ENCODE measurements around the gene LUM.
A peak's percentile ranks its signal among the peaks of the same experiment; 100 is the strongest.

LUM gene

GRCh38 chr12:91058786-91059185 is 52.5 kb downstream of the LUM start:
- no peak for DNase-seq (ENCODE audit: low read depth, low spot score)
- in situ Hi-C loops (cut with HindIII; ENCODE audit: low sequenced_read_pairs) = no loop called here
- TF ChIP-seq, protein P1, sequence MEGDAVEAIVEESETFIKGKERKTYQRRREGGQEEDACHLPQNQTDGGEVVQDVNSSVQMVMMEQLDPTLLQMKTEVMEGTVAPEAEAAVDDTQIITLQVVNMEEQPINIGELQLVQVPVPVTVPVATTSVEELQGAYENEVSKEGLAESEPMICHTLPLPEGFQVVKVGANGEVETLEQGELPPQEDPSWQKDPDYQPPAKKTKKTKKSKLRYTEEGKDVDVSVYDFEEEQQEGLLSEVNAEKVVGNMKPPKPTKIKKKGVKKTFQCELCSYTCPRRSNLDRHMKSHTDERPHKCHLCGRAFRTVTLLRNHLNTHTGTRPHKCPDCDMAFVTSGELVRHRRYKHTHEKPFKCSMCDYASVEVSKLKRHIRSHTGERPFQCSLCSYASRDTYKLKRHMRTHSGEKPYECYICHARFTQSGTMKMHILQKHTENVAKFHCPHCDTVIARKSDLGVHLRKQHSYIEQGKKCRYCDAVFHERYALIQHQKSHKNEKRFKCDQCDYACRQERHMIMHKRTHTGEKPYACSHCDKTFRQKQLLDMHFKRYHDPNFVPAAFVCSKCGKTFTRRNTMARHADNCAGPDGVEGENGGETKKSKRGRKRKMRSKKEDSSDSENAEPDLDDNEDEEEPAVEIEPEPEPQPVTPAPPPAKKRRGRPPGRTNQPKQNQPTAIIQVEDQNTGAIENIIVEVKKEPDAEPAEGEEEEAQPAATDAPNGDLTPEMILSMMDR (IDR thresholded peaks at IDR 0.05; ENCODE audit: low read depth, low read length) = no peak
- no peak overlapping the region for H3K4me3 ChIP-seq (ENCODE audit: low read depth, low read length)

- TF ChIP-seq, protein P1 (IDR thresholded peaks at IDR 0.05; ENCODE audit: low read depth, low read length) = no peak
- no peak within 1 kb of the TSS for H3K4me3 ChIP-seq (ENCODE audit: low read depth, low read length)
- in situ Hi-C loops (cut with HindIII; ENCODE audit: low sequenced_read_pairs) = no loop called here
- DNase-seq (ENCODE audit: low read depth, low spot score) = no peak
Observed at GRCh38 chr12:91057368-91058165, 53.7 kb downstream of the LUM start, which contains the start of gene KERA. KERA (minus strand) TSS chr12:91058024; CDS start chr12:91056281, 1,743 bp downstream.

DNA sequence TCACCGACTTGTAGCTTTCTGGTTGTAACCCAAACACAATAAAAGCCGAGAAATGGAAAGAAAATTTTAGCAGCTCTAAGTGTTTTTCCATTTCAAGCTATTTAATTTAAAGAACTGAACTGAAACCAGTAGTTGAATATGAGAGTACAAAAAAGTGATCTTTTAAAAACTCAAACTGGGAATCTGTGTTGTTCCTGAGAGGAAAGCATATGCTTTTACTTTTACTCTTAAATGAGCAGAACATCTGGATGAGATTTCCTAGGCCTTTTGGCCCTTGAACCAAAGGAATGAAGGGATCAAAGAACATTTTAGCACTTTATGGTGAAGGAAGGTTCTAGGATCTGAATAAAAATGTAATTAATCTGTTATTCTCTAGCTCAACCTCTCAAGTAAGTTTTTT is 54.8 kb downstream of the LUM start:
- no peak overlapping the region for H3K4me3 ChIP-seq (ENCODE audit: low read depth, low read length)
- TF ChIP-seq, protein P1 (IDR thresholded peaks at IDR 0.05; ENCODE audit: low read depth, low read length) = no peak
- DNase-seq (ENCODE audit: low read depth, low spot score) = no peak
- in situ Hi-C loops (cut with HindIII; ENCODE audit: low sequenced_read_pairs) = no loop called here

- no peak for DNase-seq (ENCODE audit: low read depth, low spot score)
- H3K4me3 ChIP-seq (ENCODE audit: low read depth, low read length) = no peak overlapping the region
- TF ChIP-seq, protein P1 (IDR thresholded peaks at IDR 0.05; ENCODE audit: low read depth, low read length) = no peak
- in situ Hi-C loops (cut with HindIII; ENCODE audit: low sequenced_read_pairs) = no loop called here
Observed at GRCh38 chr12:91055976-91056375, 55.3 kb downstream of the LUM start.

- TF ChIP-seq, protein P1 (IDR thresholded peaks at IDR 0.05; ENCODE audit: low read depth, low read length) = no peak
- in situ Hi-C loops (cut with HindIII; ENCODE audit: low sequenced_read_pairs) = no loop called here
- no peak overlapping the region for H3K4me3 ChIP-seq (ENCODE audit: low read depth, low read length)
- peak; percentile 66 for DNase-seq (ENCODE audit: low read depth, low spot score)
Observed at GRCh38 chr12:91053951-91054715, 57.2 kb downstream of the LUM start.

All from astrocyte of the spinal cord (primary cell).